ENCODE data around the gene FBXW11. TPM values are rescaled to one million over a fixed set of nuclear protein-coding genes. Genes with fewer than 3 reads are reported as not detected.

The FBXW11 gene
- total RNA-seq, 1 donor from 2014 or later = 110 TPM

GRCh38 chr5:171938358-171938757 lies 68.1 kb downstream of the FBXW11 start:
- H3K4me3 Mint-ChIP-seq (ENCODE audit: unreplicated experiment) = no peak overlapping the region
- DNase-seq = no peak
- TF ChIP-seq CTCF (IDR thresholded peaks at IDR 0.05; ENCODE audit: partially characterized antibody, unreplicated experiment) = no peak
- peaks cover 4% of the 10 kb centered on the region for H3K9me3 Mint-ChIP-seq (ENCODE audit: unreplicated experiment)
- peaks cover 10% of the 10 kb centered on the region for H3K36me3 Mint-ChIP-seq (ENCODE audit: unreplicated experiment)
- H3K27me3 Mint-ChIP-seq (ENCODE audit: unreplicated experiment) = peaks cover 2% of the 10 kb centered on the region
- peaks cover 14% of the 10 kb centered on the region for H3K4me1 Mint-ChIP-seq (ENCODE audit: low read depth, unreplicated experiment)
- H3K27ac Mint-ChIP-seq (ENCODE audit: unreplicated experiment) = no peak overlapping the region

- Mint-ChIP-seq H3K27ac (ENCODE audit: unreplicated experiment) (no peak overlapping the region), H3K36me3 (ENCODE audit: unreplicated experiment) (peaks cover 7% of the 10 kb centered on the region), H3K27me3 (ENCODE audit: unreplicated experiment) (peaks cover 2% of the 10 kb centered on the region), H3K9me3 (ENCODE audit: unreplicated experiment) (peaks cover 4% of the 10 kb centered on the region), H3K4me3 (ENCODE audit: unreplicated experiment) (no peak overlapping the region), H3K4me1 (ENCODE audit: low read depth, unreplicated experiment) (peaks cover 8% of the 10 kb centered on the region)
- DNase-seq = no peak
- TF ChIP-seq CTCF (IDR thresholded peaks at IDR 0.05; ENCODE audit: partially characterized antibody, unreplicated experiment) = no peak
These were observed 69.1 kb downstream of the FBXW11 start for GRCh38 chr5:171937351-171937750.

- Mint-ChIP-seq H3K9me3 (ENCODE audit: unreplicated experiment) (peaks cover 4% of the 10 kb centered on the region), H3K4me3 (ENCODE audit: unreplicated experiment) (no peak overlapping the region), H3K27ac (ENCODE audit: unreplicated experiment) (no peak overlapping the region), H3K27me3 (ENCODE audit: unreplicated experiment) (no peaks in the 10 kb centered on the region), H3K36me3 (ENCODE audit: unreplicated experiment) (peaks cover 12% of the 10 kb centered on the region), H3K4me1 (ENCODE audit: low read depth, unreplicated experiment) (no peaks in the 10 kb centered on the region)
- no peak for TF ChIP-seq CTCF (IDR thresholded peaks at IDR 0.05; ENCODE audit: partially characterized antibody, unreplicated experiment)
- DNase-seq = no peak
These were observed 71.9 kb downstream of the FBXW11 start for GRCh38 chr5:171934586-171934985.

GRCh38 chr5:171931163-171931562 lies 75.3 kb downstream of the FBXW11 start:
- Mint-ChIP-seq H3K36me3 (ENCODE audit: unreplicated experiment) (peaks cover 12% of the 10 kb centered on the region), H3K4me3 (ENCODE audit: unreplicated experiment) (no peak overlapping the region), H3K9me3 (ENCODE audit: unreplicated experiment) (no peaks in the 10 kb centered on the region), H3K27ac (ENCODE audit: unreplicated experiment) (no peak overlapping the region), H3K4me1 (ENCODE audit: low read depth, unreplicated experiment) (peaks cover 11% of the 10 kb centered on the region), H3K27me3 (ENCODE audit: unreplicated experiment) (no peaks in the 10 kb centered on the region)
- TF ChIP-seq CTCF (IDR thresholded peaks at IDR 0.05; ENCODE audit: partially characterized antibody, unreplicated experiment) = no peak
- no peak for DNase-seq

- H3K27me3 Mint-ChIP-seq (ENCODE audit: unreplicated experiment) = peaks cover 3% of the 10 kb centered on the region
- H3K4me1 Mint-ChIP-seq (ENCODE audit: low read depth, unreplicated experiment) = peaks cover 16% of the 10 kb centered on the region
- no peak overlapping the region for H3K4me3 Mint-ChIP-seq (ENCODE audit: unreplicated experiment)
- H3K36me3 Mint-ChIP-seq (ENCODE audit: unreplicated experiment) = peaks cover 8% of the 10 kb centered on the region
- H3K9me3 Mint-ChIP-seq (ENCODE audit: unreplicated experiment) = peaks cover 5% of the 10 kb centered on the region
- no peak for DNase-seq
- H3K27ac Mint-ChIP-seq (ENCODE audit: unreplicated experiment) = no peak overlapping the region
- TF ChIP-seq CTCF (IDR thresholded peaks at IDR 0.05; ENCODE audit: partially characterized antibody, unreplicated experiment) = peak; percentile 51
These were observed 79.0 kb downstream of the FBXW11 start for GRCh38 chr5:171927345-171927941.
